ENCODE results near the gene RASSF5. TPM values are rescaled to one million over a fixed set of nuclear protein-coding genes. Genes with fewer than 3 reads are reported as not detected.

RASSF5 gene
- total RNA-seq, 4 donors from 2014 or later = 4.6 to 14.0 (median 7.8) TPM

GRCh38 chr1:206635080-206635977 is 128.0 kb downstream of the RASSF5 start, which contains the start of gene DYRK3:
TSS of gene DYRK3 (plus strand) at chr1:206635536. CDS start at chr1:206635704, 168 bp downstream.
- no peaks in the 10 kb centered on the region for H3K9me3 ChIP-seq
- in situ Hi-C loops (cut with MboI; ENCODE audit: low pct_ligation_motif_present in 1 of 4, low pct_unique_long_range_greater_than_20kb in 1 of 4, low sequenced_read_pairs in 3 of 4) (loop anchor here in 3 of 4 donors (10.0 to 25.0 kb wide), 2 partner anchors 277 to 279 kb away; partner anchors contain the start of gene FCMR (in 1 of the 3)), intact Hi-C loops (cut with DNase I; ENCODE audit: low total_unique reads) (loop anchor here (2.0 to 10.0 kb wide), 2 partner anchors 29 to 279 kb away; no protein-coding TSS in a partner anchor)
- peaks cover 21% of the 10 kb centered on the region for H3K27me3 ChIP-seq
- no peaks in the 10 kb centered on the region for H3K36me3 ChIP-seq
- peak in 3 of 5 experiments; percentile 7 to 37 (median 11) for TF ChIP-seq CTCF (IDR thresholded peaks at IDR 0.05)
- no peak for TF ChIP-seq EP300 (IDR thresholded peaks at IDR 0.05; ENCODE audit: low read depth)
- peak; percentile 79 for TF ChIP-seq POLR2A (IDR thresholded peaks at IDR 0.05)
- peak; percentile 95 to 99 (median 96) for TF ChIP-seq POLR2AphosphoS5 (IDR thresholded peaks at IDR 0.05)
- peaks cover 6 to 36% (median 18%) of the 10 kb centered on the region in 4 donors for H3K4me1 ChIP-seq
- peak within 1 kb of the TSS; percentile 48 to 89 (median 72) for H3K4me3 ChIP-seq
- WGBS, 2 donors (ENCODE audit: low coverage in 1 of 2) = 0 to 1% methylated on average over 4 to 65 of the region's 84 CpGs
- peak; percentile 96 for DNase-seq
- H3K27ac ChIP-seq = peak within 1 kb of the TSS; percentile 77 to 85 (median 82)

- H3K4me3 ChIP-seq = peak overlapping the region; percentile 48 to 89 (median 72)
- TF ChIP-seq POLR2AphosphoS5 (IDR thresholded peaks at IDR 0.05) = no peak
- no peak for TF ChIP-seq CTCF (IDR thresholded peaks at IDR 0.05)
- TF ChIP-seq EP300 (IDR thresholded peaks at IDR 0.05; ENCODE audit: low read depth) = no peak
- no peak for TF ChIP-seq POLR2A (IDR thresholded peaks at IDR 0.05)
- 5 to 60% methylated on average over 1 to 14 of the region's 14 CpGs for WGBS, 2 donors (ENCODE audit: low coverage in 1 of 2)
- intact Hi-C loops (cut with DNase I; ENCODE audit: low total_unique reads) (loop anchor here (2.0 to 10.0 kb wide), 2 partner anchors 29 to 279 kb away; no protein-coding TSS in a partner anchor), in situ Hi-C loops (cut with MboI; ENCODE audit: low pct_ligation_motif_present in 1 of 4, low pct_unique_long_range_greater_than_20kb in 1 of 4, low sequenced_read_pairs in 3 of 4) (loop anchor here in 3 of 4 donors (10.0 to 25.0 kb wide), 2 partner anchors 276 to 279 kb away; partner anchors contain the start of gene FCMR (in 1 of the 3))
- H3K9me3 ChIP-seq = no peaks in the 10 kb centered on the region
- H3K27ac ChIP-seq = peak overlapping the region; percentile 77 to 85 (median 82)
- no peak for DNase-seq
- peaks cover 6 to 36% (median 18%) of the 10 kb centered on the region in 4 donors for H3K4me1 ChIP-seq
- peaks cover 21% of the 10 kb centered on the region for H3K27me3 ChIP-seq
- no peaks in the 10 kb centered on the region for H3K36me3 ChIP-seq
Measured at GRCh38 chr1:206635978-206636345, 128.6 kb downstream of the RASSF5 start.

- H3K9me3 ChIP-seq = no peaks in the 10 kb centered on the region
- H3K36me3 ChIP-seq = no peaks in the 10 kb centered on the region
- H3K4me1 ChIP-seq = peaks cover 6 to 36% (median 18%) of the 10 kb centered on the region in 4 donors
- no peak for DNase-seq
- intact Hi-C loops (cut with DNase I; ENCODE audit: low total_unique reads) (loop anchor here (10.0 kb wide), 1 partner anchor 278 kb away; no protein-coding TSS in a partner anchor), in situ Hi-C loops (cut with MboI; ENCODE audit: low pct_ligation_motif_present in 1 of 4, low pct_unique_long_range_greater_than_20kb in 1 of 4, low sequenced_read_pairs in 3 of 4) (loop anchor here in 3 of 4 donors (10.0 to 25.0 kb wide), 2 partner anchors 276 to 278 kb away; partner anchors contain the start of gene FCMR (in 1 of the 3))
- peak overlapping the region in 1 of 4 donors; percentile 85 for H3K27ac ChIP-seq
- WGBS, 2 donors (ENCODE audit: low coverage in 1 of 2) = 54 to 69% methylated on average over 4 of the region's 4 CpGs
- TF ChIP-seq EP300 (IDR thresholded peaks at IDR 0.05; ENCODE audit: low read depth) = no peak
- peak overlapping the region in 1 of 4 donors; percentile 89 for H3K4me3 ChIP-seq
- peaks cover 21% of the 10 kb centered on the region for H3K27me3 ChIP-seq
Measured at GRCh38 chr1:206636671-206637070, 129.3 kb downstream of the RASSF5 start.

- Histone ChIP-seq H3K4me1 (peaks cover 6 to 36% (median 18%) of the 10 kb centered on the region in 4 donors), H3K27ac (no peak overlapping the region), H3K27me3 (peaks cover 21% of the 10 kb centered on the region), H3K4me3 (no peak overlapping the region), H3K9me3 (no peaks in the 10 kb centered on the region), H3K36me3 (no peaks in the 10 kb centered on the region)
- in situ Hi-C loops (cut with MboI; ENCODE audit: low pct_ligation_motif_present in 1 of 4, low pct_unique_long_range_greater_than_20kb in 1 of 4, low sequenced_read_pairs in 3 of 4) (loop anchor here in 3 of 4 donors (10.0 to 25.0 kb wide), 2 partner anchors 275 to 277 kb away; partner anchors contain the start of gene FCMR (in 1 of the 3)), intact Hi-C loops (cut with DNase I; ENCODE audit: low total_unique reads) (loop anchor here (10.0 kb wide), 1 partner anchor 277 kb away; no protein-coding TSS in a partner anchor)
- DNase-seq = no peak
- TF ChIP-seq POLR2A (IDR thresholded peaks at IDR 0.05) (no peak), CTCF (IDR thresholded peaks at IDR 0.05) (no peak), POLR2AphosphoS5 (IDR thresholded peaks at IDR 0.05) (no peak), EP300 (IDR thresholded peaks at IDR 0.05; ENCODE audit: low read depth) (no peak)
Measured at GRCh38 chr1:206637605-206638004, 130.3 kb downstream of the RASSF5 start.

Small RNA genes lying within 50 kb of the gene (small RNA-seq; reads per million reads assigned to genes)
- gene MIR6769B = 0 to 0.28 (median 0.20) reads per million in 4 donors

Other genes with a start within 250 kb of the RASSF5 start
- 10 to 100 TPM; 13.8 to 77.4 (median 17.8) TPM for gene IKBKE, start 37.1 kb upstream of the RASSF5 start, total RNA-seq
- 10 to 100 TPM; 20.9 to 57.3 (median 39.5) TPM for gene EIF2D, start 104.9 kb downstream of the RASSF5 start, total RNA-seq
- 1 to 10 TPM in 2 of 4 donors, not detected in 2; 1.6 to 3.2 TPM for gene DYRK3, start 128.0 kb downstream of the RASSF5 start, total RNA-seq
- gene MAPKAPK2, start 177.4 kb downstream of the RASSF5 start, total RNA-seq = 10 to 100 TPM; 47.0 to 74.8 (median 52.2) TPM

Measured in transverse colon (tissue), 4 donors.